Right cardiac atrium (tissue), 5 donors: ENCODE data around the gene ARL3. TPM values are rescaled to one million over a fixed set of nuclear protein-coding genes. Genes with fewer than 3 reads are reported as not detected.
"Not testable (repeated sequence)": the region's sequence is repeated elsewhere in the genome, so short reads cannot be mapped to it uniquely, and the experiment has no call there.

Experiments
- ATAC-seq, 2 donors: fragments of 200-7000 bp; cut with Tn5 transposase; one replicate each; pipeline versions ENCODE4 v1.8.0 to v1.9.1; 2020; ENCODE audit warnings: moderate library complexity in 2 of 2, mild to moderate bottlenecking in 1 of 2
- DNase-seq, 3 donors: peaks; one replicate each; pipeline ENCODE4 v3.0.0-alpha.2; 2020
- H3K27ac ChIP-seq: one replicate; pipeline ENCODE4 v1.5.1; 2013; ENCODE audit warnings: mild to moderate bottlenecking, low read length, control low read depth, moderate library complexity
- H3K27me3 ChIP-seq: one replicate; pipeline ENCODE4 v1.6.1; 2013; ENCODE audit not compliant: control insufficient read depth, insufficient read depth
- H3K4me1 ChIP-seq: one replicate; pipeline ENCODE4 v1.6.1; 2013; ENCODE audit warnings: low read length; ENCODE audit not compliant: control insufficient read depth, insufficient read depth
- H3K4me3 ChIP-seq: one replicate; pipeline ENCODE4 v1.5.1; 2013; ENCODE audit warnings: low read length, control low read depth
- H3K9me3 ChIP-seq: one replicate; pipeline ENCODE4 v1.6.1; 2013; ENCODE audit warnings: low read length; ENCODE audit not compliant: control insufficient read depth
- WGBS: extraction: QIAGEN DNeasy Blood & Tissue Kit; methylation state at CpG from one replicate; pipeline ENCODE4 v1.1.7; 2013; 5-methylcytosine and 5-hydroxymethylcytosine counted together
- intact Hi-C, 4 donors: fragments of 100-400 bp; cut with DNase I; formaldehyde crosslinking; loops; one replicate each; pipeline versions ENCODE4 v1.11.0 to v1.14.0; 2022 to 2023
- long read RNA-seq, 4 donors: library from polyadenylated mRNA; unstranded; transcript quantifications; one replicate each; pipeline ENCODE4 v2.0.0, GENCODE V29; 2020 to 2021
- polyA plus RNA-seq: library from polyadenylated mRNA; stranded (reverse); fragments of 200-250 nt; gene quantifications from one replicate; pipeline ENCODE4 v1.2.3, GENCODE V29; 2013
- total RNA-seq, 4 donors: library from RNA; stranded (reverse); fragmentation: NEBNext Ultra II Directional; extraction: Animal tissue kit (Norgen Biotek cat#: 25700); gene quantifications; one replicate each; pipeline ENCODE4 v1.2.1, GENCODE V29; 2021
- donor health status: healthy with polysubstance abuse.
- donor health status: DM: no; HTN: yes; CAD: no.
- donor health status: DM: no; HTN: no; CAD: no.
- donor health status: DM: no; HTN: yes; CAD: no; lungs with severe emphysema.
- donor health status: DM: yes; HTN: yes; CAD: no.

ARL3 gene, protein sequence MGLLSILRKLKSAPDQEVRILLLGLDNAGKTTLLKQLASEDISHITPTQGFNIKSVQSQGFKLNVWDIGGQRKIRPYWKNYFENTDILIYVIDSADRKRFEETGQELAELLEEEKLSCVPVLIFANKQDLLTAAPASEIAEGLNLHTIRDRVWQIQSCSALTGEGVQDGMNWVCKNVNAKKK
- total RNA-seq = 10 to 100 TPM; 13.0 to 18.3 (median 14.9) TPM
- polyA plus RNA-seq = 16.3 TPM
- long read RNA-seq, donor 1, transcript ARL3-201 (6 exons, 3,844 nt) = major isoform, 52 of 59 reads
- long read RNA-seq, donor 1, partial matches to known transcripts = 4 of 59 reads
- long read RNA-seq, donor 1, other reads (novel, unspliced or antisense) = 3 of 59 reads
- long read RNA-seq, donor 2, transcript ARL3-201 (6 exons, 3,844 nt) = major isoform, 17 of 19 reads
- long read RNA-seq, donor 2, partial matches to known transcripts = 0 of 19 reads
- long read RNA-seq, donor 2, other reads (novel, unspliced or antisense) = 2 of 19 reads
- long read RNA-seq, donor 3, transcript ARL3-201 (6 exons, 3,844 nt) = major isoform, 14 of 16 reads
- long read RNA-seq, donor 3, partial matches to known transcripts = 0 of 16 reads
- long read RNA-seq, donor 3, other reads (novel, unspliced or antisense) = 2 of 16 reads
- long read RNA-seq, donor 4, transcript ARL3-201 (6 exons, 3,844 nt) = major isoform, 23 of 27 reads
- long read RNA-seq, donor 4, partial matches to known transcripts = 2 of 27 reads
- long read RNA-seq, donor 4, other reads (novel, unspliced or antisense) = 2 of 27 reads

DNA sequence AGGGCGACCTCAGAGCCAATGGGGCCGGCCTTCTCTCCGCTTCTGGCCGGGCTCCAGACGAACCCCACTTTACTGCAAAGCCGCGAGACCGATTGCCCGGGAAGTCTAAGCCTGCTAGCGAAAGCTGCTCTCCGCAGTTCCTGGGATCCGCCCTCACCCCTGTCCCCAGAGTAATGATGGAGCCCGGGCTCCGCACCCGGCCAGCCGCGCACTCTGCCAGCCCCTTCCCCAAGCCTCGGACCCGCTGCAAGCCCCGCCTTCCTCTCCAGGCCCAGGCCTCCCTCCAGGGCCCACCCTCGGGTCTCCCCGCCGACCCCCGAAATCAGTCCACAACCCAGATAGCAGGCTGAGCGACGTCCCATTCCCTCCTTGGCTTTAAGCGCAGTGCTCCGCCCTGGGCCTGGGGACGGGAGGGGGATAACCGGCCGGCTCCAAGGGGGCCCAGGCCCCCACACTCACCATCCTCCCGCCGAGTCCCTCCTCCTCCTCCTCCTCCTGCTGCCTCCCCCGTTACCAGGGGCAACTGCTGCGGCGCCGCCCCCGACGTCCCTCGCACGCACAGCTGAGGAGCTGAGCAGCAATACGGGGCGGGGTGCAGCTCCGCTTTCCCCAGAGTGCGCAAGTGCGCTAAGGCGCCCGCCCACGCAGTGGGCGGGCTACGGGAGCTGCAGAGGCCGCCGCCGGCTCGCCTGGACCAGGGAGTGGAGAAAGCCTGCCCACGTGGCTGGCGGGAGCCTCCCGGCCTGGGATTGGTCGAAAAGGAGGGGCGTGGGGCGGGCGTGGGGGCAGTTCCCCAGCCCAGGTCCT, at the start of gene ARL3:
Gene ARL3 (minus strand): TSS at position 584 of the 807 bp plus-strand sequence. CDS start 122 bp downstream, at position 462.
- H3K4me1 ChIP-seq = peaks cover 2% of the 10 kb centered on the region
- peak; percentile 98 to 99 for ATAC-seq
- H3K9me3 ChIP-seq = no peaks in the 10 kb centered on the region
- WGBS = under 1% methylated on average over 62 of the region's 62 CpGs
- peak within 1 kb of the TSS; percentile 86 for H3K27ac ChIP-seq
- intact Hi-C loops = loop anchor here in 2 of 4 donors (5.0 kb wide), 2 partner anchors 42 to 67 kb away; no protein-coding TSS in a partner anchor
- peak; percentile 99 to 100 (median 99) for DNase-seq
- H3K4me3 ChIP-seq = peak within 1 kb of the TSS; percentile 82
- H3K27me3 ChIP-seq = no peaks in the 10 kb centered on the region

DNA sequence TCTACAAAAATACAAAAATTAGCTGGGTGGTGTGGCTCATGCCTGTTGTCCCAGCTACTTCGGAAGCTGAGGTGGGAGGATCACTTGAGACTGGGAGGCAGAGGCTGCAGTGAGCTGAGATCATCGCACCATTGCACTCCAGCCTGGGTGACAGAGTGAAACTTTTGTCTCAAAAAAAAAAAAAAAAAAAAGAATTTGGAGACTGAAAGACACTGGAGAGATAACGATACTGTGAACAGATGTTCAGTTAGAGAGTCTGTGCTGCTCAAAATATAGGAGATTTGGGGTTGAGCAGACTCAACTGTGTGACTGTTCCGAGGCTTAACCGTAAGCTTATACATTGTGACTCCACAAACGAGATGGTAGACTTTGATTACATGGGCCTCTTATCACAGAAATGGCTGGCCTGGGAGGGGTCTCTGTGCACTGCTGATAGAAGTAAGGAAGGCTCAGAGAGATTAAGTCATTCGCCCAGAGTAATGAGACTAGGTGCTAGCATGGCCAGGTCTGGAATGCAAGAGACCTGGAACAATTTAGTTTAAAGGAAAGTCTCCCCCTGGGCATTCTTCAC, 48.9 kb upstream of the ARL3 start:
- DNase-seq = peak in 2 of 3 donors; percentile 40 to 50
- Histone ChIP-seq H3K27me3 (no peaks in the 10 kb centered on the region), H3K4me1 (peaks cover 15% of the 10 kb centered on the region), H3K27ac (peak overlapping the region; percentile 19), H3K4me3 (no peak overlapping the region), H3K9me3 (no peaks in the 10 kb centered on the region)
- peak; percentile 39 to 58 for ATAC-seq
- intact Hi-C loops = no loop called here
- WGBS = 62% methylated on average over 7 of the region's 7 CpGs

DNA sequence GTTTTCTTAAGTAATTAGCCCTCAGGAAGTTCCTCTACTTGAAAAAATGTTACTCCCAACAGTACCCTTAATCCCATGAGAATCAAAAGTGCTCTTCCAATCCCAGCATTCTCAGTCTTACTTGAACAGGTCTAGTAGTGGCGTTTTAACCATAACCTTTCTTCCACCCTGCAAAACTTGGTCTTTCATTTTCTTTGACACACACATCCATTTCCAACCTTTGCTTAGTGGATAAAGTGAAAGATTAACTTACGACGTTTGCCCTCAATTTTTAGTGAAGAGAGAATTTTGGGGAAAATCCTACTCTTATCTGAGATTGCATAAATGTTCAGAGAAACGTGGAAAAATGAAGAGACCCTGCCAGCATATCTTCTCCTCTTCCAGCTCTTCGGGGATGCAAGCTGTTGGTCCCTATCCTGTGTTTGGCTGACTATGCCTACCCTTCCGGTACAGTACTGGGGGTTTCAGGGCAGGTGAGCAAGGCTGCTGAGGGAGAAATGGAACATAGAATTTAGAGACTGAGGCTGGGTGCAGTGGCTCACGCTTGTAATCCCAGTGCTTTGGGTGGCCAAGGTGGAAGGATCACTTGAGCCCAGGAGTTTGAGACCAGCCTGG, 48.3 kb upstream of the ARL3 start:
- Histone ChIP-seq H3K4me3 (no peak overlapping the region), H3K4me1 (peaks cover 15% of the 10 kb centered on the region), H3K27ac (peak overlapping the region; percentile 13), H3K9me3 (no peaks in the 10 kb centered on the region), H3K27me3 (no peaks in the 10 kb centered on the region)
- peak; percentile 5 to 41 for ATAC-seq
- intact Hi-C loops = no loop called here
- no peak for DNase-seq
- WGBS = 63% methylated on average over 7 of the region's 7 CpGs

DNA sequence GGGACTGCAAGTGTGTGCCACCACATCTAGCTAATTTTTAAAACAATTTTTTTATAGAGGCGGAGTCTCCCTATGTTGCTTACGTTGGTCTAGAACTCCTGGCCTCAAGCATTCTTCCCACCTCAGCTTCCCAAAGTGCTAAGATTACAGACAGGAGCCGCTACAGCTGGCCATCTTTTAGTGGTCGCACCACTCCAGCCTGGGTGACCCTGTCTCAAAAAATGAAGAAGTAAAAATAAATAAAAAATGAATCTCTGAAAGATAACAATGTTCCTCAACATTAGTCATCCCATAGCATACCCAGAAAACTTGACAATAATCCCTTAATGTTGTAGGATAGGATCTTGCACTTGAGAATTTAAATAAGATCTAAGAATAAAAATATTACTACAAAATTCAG, 47.8 kb upstream of the ARL3 start:
- Histone ChIP-seq H3K9me3 (no peaks in the 10 kb centered on the region), H3K4me3 (no peak overlapping the region), H3K27ac (no peak overlapping the region), H3K4me1 (peaks cover 13% of the 10 kb centered on the region), H3K27me3 (no peaks in the 10 kb centered on the region)
- ATAC-seq = no peak
- WGBS = 94% methylated on average over 4 of the region's 4 CpGs
- intact Hi-C loops = no loop called here
- DNase-seq = no peak

DNA sequence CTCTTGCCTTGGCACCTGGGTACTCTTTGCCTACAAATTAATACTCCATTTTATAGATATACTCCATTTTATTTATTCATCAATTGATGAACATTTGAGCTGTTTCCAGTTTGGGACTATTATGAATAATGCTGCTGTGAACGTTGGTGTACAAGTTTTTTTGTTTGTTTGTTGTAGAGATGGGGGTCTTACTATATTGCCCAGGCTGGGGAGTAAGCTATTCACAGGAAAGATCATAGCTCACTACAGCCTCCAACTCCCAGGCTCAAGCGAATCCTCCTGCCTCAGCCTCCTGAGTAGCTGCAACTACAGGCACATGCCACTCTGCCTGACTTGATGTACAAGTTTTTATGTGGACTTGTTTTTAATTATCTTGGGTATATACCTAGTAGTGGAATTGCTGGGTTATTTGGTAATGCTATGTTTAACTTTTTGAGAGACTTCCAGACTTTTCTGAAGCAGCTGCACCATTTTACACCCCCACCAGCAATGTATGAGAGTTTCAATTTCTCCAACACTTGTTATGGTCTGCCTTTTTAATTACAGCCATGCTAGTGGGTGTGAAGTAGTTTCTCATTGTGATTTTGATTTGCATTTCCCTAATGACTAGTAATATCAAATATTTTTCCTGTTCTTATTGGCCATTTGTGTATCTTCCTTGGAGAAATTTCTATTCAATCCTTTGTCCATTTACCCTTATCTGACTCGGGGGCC, 45.5 kb upstream of the ARL3 start:
- WGBS = 81% methylated on average over 3 of the region's 3 CpGs
- intact Hi-C loops = loop anchor here in 1 of 4 donors (10.0 kb wide), 1 partner anchor 45 kb away; no protein-coding TSS in a partner anchor
- DNase-seq (no peak), ATAC-seq (no peak)
- Histone ChIP-seq H3K9me3 (no peaks in the 10 kb centered on the region), H3K4me3 (no peak overlapping the region), H3K27ac (no peak overlapping the region), H3K4me1 (peaks cover 13% of the 10 kb centered on the region), H3K27me3 (no peaks in the 10 kb centered on the region)

DNA sequence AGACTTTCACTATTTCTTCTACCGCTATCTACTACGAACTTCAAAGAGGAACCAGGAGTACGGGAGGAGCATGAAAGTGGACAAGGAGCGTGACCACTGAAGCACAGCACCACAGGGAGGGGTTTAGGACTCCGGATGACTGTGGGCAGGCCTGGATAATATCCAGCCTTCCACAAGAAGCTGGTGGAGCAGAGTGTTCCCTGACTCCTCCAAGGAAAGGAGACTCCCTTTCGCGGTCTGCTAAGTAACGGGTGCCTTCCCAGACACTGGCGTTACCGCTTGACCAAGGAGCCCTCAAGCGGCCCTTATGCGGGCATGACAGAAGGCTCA, 44.7 kb upstream of the ARL3 start:
- H3K27me3 ChIP-seq, H3K4me3 ChIP-seq, H3K9me3 ChIP-seq, H3K4me1 ChIP-seq, H3K27ac ChIP-seq, ATAC-seq: not testable (repeated sequence)
- 42% methylated on average over 5 of the region's 12 CpGs for WGBS
- peak in 2 of 3 donors; percentile 42 to 79 for DNase-seq
- intact Hi-C loops = loop anchor here in 1 of 4 donors (10.0 kb wide), 1 partner anchor 46 kb away; no protein-coding TSS in a partner anchor

DNA sequence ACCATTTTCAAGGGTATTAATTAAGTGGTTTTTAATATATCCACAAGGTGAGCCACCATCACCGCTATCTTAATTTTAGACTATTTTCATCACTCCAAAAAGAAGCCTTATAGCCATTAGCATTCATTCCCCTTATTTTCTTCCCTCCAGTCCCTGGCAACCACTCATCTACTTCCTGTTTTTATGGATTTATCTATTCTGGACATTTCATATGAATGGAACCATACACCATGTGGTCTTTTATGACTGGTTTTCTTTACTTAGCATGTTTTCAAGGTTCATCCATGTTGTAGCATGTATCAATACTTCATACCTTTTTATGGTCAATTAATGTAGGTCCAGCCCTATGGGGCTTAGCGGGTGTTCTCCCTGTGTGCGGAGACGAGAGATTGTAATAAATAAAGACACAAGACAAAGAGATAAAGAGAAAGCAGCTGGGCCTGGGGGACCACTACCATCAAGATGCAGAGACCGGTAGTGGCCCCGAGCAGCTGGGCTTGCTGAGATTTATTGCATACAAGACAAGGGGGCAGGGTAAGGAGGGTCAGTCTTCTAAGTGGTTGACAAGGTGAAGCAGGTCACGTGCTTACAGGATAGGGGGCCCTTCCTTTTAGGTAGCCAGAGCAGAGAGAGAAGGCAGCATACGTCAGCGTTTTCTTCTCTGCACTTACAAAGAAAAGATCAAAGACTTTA, 44.2 kb upstream of the ARL3 start:
- H3K27ac ChIP-seq = peak overlapping the region; percentile 25
- DNase-seq (no peak), ATAC-seq (no peak)
- H3K4me3 ChIP-seq = no peak overlapping the region
- intact Hi-C loops = loop anchor here in 1 of 4 donors (10.0 kb wide), 1 partner anchor 46 kb away; no protein-coding TSS in a partner anchor
- 67% methylated on average over 9 of the region's 9 CpGs for WGBS
- no peaks in the 10 kb centered on the region for H3K27me3 ChIP-seq
- H3K4me1 ChIP-seq = peaks cover 9% of the 10 kb centered on the region
- H3K9me3 ChIP-seq = no peaks in the 10 kb centered on the region

DNA sequence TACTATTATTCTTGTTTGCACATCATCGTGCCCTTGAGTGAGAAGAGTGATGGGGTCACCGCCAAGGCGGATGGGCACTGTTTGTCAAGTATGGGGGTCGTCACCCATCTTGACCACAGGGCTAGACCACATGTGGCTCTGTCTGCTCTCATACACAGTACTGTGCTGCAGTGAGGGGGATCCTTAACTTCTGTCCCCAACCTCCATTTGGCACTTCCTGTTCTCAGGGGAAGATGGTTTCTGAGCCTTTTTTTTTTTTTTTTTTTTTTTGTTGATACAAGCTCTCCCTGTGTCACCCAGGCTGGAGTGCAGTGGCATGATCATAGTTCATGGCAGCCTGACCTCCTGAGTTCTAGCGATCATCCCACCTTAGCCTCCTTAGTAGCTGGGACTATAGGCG, 43.1 kb upstream of the ARL3 start:
- 96% methylated on average over 6 of the region's 6 CpGs for WGBS
- H3K27ac ChIP-seq = no peak overlapping the region
- ATAC-seq = no peak
- H3K4me3 ChIP-seq = no peak overlapping the region
- peak in 1 of 3 donors; percentile 30 for DNase-seq
- H3K9me3 ChIP-seq = no peaks in the 10 kb centered on the region
- intact Hi-C loops = loop anchor here in 1 of 4 donors (10.0 kb wide), 1 partner anchor 47 kb away; no protein-coding TSS in a partner anchor
- no peaks in the 10 kb centered on the region for H3K27me3 ChIP-seq
- peaks cover 9% of the 10 kb centered on the region for H3K4me1 ChIP-seq

DNA sequence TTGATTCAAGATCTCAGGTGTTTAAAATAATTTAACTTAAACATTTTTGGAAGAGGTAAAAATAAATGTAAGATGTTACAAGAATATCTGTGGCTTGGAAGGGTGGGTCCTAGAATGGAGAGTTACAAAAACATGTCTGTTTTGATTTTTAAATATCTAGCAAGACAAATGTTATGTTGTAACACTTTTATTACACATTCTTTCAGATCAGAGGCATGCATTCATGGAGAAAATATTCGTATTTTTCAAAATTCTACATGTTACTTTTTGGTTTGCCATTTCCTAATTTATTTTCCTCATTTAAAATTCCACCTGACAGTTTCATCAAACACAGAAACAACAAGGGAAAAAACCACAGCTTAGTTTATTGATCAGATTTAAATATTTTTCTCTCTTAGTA, 39.5 kb upstream of the ARL3 start:
- intact Hi-C loops = loop anchor here in 1 of 4 donors (10.0 kb wide), 1 partner anchor 51 kb away; no protein-coding TSS in a partner anchor
- 67% methylated on average over 1 of the region's 1 CpG for WGBS
- Histone ChIP-seq H3K9me3 (no peaks in the 10 kb centered on the region), H3K27me3 (no peaks in the 10 kb centered on the region), H3K4me3 (no peak overlapping the region), H3K27ac (no peak overlapping the region), H3K4me1 (peaks cover 5% of the 10 kb centered on the region)
- DNase-seq (no peak), ATAC-seq (no peak)
